Nephron progenitor cell (in vitro differentiated cells): Measurements from ENCODE around the gene TEAD1.

ENCODE experiments used
- DNase-seq: peaks from one replicate; pipeline ENCODE4 v3.0.0; 2021
- H3K27ac Mint-ChIP-seq: 2 replicates; pipeline ENCODE4 v1.8.0; 2021; ENCODE audit warnings: mild to moderate bottlenecking, moderate library complexity, mixed read lengths
- H3K27me3 Mint-ChIP-seq: 2 replicates; pipeline ENCODE4 v1.8.0; 2021; ENCODE audit warnings: mild to moderate bottlenecking, low read depth, mixed read lengths; ENCODE audit not compliant: poor library complexity
- H3K36me3 Mint-ChIP-seq: 2 replicates; pipeline ENCODE4 v1.8.0; 2021; ENCODE audit warnings: low read depth, mixed read lengths
- H3K4me1 Mint-ChIP-seq: 2 replicates; pipeline ENCODE4 v1.8.0; 2021; ENCODE audit warnings: mixed read lengths
- H3K4me3 Mint-ChIP-seq: 2 replicates; pipeline ENCODE4 v1.8.0; 2021; ENCODE audit warnings: mild to moderate bottlenecking, moderate library complexity, mixed read lengths
- H3K9me3 Mint-ChIP-seq: 2 replicates; pipeline ENCODE4 v1.8.0; 2021; ENCODE audit warnings: mild to moderate bottlenecking, moderate library complexity, mixed read lengths
- TF ChIP-seq, protein P1 (sequence below): fragments of 200-600 bp; sonication (generic); IDR thresholded peaks from 2 replicates; pipeline ENCODE4 v1.5.0; 2021; ENCODE audit warnings: antibody characterized with exemption

Gene TEAD1

GRCh38 chr11:12733091-12733490 is 58.9 kb downstream of the TEAD1 start:
- Mint-ChIP-seq H3K9me3 (no peaks in the 10 kb centered on the region), H3K27me3 (peaks cover 3% of the 10 kb centered on the region)
- TF ChIP-seq, protein P1, sequence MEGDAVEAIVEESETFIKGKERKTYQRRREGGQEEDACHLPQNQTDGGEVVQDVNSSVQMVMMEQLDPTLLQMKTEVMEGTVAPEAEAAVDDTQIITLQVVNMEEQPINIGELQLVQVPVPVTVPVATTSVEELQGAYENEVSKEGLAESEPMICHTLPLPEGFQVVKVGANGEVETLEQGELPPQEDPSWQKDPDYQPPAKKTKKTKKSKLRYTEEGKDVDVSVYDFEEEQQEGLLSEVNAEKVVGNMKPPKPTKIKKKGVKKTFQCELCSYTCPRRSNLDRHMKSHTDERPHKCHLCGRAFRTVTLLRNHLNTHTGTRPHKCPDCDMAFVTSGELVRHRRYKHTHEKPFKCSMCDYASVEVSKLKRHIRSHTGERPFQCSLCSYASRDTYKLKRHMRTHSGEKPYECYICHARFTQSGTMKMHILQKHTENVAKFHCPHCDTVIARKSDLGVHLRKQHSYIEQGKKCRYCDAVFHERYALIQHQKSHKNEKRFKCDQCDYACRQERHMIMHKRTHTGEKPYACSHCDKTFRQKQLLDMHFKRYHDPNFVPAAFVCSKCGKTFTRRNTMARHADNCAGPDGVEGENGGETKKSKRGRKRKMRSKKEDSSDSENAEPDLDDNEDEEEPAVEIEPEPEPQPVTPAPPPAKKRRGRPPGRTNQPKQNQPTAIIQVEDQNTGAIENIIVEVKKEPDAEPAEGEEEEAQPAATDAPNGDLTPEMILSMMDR = no peak

GRCh38 chr11:12734625-12735024 is 60.4 kb downstream of the TEAD1 start:
- peaks cover 2% of the 10 kb centered on the region for H3K9me3 Mint-ChIP-seq
- H3K4me3 Mint-ChIP-seq = no peak overlapping the region
- H3K4me1 Mint-ChIP-seq = peaks cover 47% of the 10 kb centered on the region
- H3K27ac Mint-ChIP-seq = peak overlapping the region; percentile 35
- no peak for DNase-seq
- TF ChIP-seq, protein P1 = no peak
- H3K27me3 Mint-ChIP-seq = peaks cover 3% of the 10 kb centered on the region
- H3K36me3 Mint-ChIP-seq = peaks cover 15% of the 10 kb centered on the region

More at GRCh38 chr11:12733091-12733490, 58.9 kb downstream of the TEAD1 start:
- no peak overlapping the region for H3K27ac Mint-ChIP-seq
- H3K4me1 Mint-ChIP-seq = peaks cover 63% of the 10 kb centered on the region
- peaks cover 6% of the 10 kb centered on the region for H3K36me3 Mint-ChIP-seq
- DNase-seq = no peak
- no peak overlapping the region for H3K4me3 Mint-ChIP-seq

GRCh38 chr11:12735262-12735661 is 61.0 kb downstream of the TEAD1 start:
- peaks cover 41% of the 10 kb centered on the region for H3K4me1 Mint-ChIP-seq
- peaks cover 5% of the 10 kb centered on the region for H3K9me3 Mint-ChIP-seq
- H3K27me3 Mint-ChIP-seq = peaks cover 3% of the 10 kb centered on the region
- TF ChIP-seq, protein P1 = no peak
- no peak overlapping the region for H3K4me3 Mint-ChIP-seq
- DNase-seq = no peak
- H3K27ac Mint-ChIP-seq = peak overlapping the region; percentile 35
- H3K36me3 Mint-ChIP-seq = peaks cover 22% of the 10 kb centered on the region

DNA sequence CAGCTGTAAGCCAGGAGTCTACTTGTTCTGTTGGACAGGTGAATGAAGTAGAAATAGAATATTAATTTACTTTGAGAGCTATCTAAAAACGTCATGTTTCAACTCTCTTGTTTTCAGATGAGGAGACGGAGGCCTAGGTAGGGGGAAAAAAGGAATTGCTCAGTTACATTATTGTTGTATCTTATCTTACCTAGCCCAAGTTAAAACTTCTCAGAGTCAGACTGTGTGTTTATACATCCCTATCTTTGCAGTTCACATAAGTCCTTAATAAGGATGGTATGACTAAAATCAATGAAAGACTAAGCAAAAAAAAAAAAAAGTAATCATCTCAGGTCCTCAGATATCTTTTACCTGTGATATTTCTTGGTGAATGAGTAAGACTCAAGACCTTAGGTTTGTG is 62.8 kb downstream of the TEAD1 start:
- peaks cover 35% of the 10 kb centered on the region for H3K4me1 Mint-ChIP-seq
- H3K27ac Mint-ChIP-seq = no peak overlapping the region
- peaks cover 25% of the 10 kb centered on the region for H3K36me3 Mint-ChIP-seq
- no peak for DNase-seq
- no peak overlapping the region for H3K4me3 Mint-ChIP-seq
- TF ChIP-seq, protein P1 = no peak
- H3K9me3 Mint-ChIP-seq = peaks cover 6% of the 10 kb centered on the region
- peaks cover 3% of the 10 kb centered on the region for H3K27me3 Mint-ChIP-seq

DNA sequence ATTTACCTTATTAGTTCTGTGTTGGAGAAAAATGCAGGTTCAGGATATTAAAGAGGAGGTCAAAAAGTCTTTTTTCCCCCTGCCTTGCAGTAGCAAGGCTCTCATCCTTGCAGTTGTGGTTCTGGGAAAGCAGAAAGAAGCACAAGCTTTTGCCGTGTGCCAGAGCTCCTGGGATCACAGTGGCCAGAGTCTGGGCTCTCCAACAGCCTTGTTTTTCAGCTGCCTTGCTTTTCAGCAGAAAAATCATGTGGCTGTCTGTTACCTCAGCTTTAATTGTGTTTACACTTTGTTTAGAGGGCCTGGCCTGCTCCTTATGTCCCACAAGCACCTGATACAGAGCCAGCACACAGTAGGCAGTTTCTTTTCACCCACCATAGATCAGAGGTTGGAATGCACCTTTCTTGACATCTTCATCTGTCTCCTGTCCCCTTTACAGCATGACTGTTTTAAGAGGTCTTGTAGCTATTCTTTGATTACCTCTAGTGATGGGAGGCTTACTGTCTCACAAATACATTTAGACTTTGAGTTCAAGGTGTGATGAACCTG is 67.5 kb downstream of the TEAD1 start:
- Mint-ChIP-seq H3K4me1 (peaks cover 41% of the 10 kb centered on the region), H3K36me3 (peaks cover 25% of the 10 kb centered on the region), H3K27me3 (peaks cover 3% of the 10 kb centered on the region), H3K27ac (no peak overlapping the region), H3K9me3 (peaks cover 6% of the 10 kb centered on the region), H3K4me3 (no peak overlapping the region)
- TF ChIP-seq, protein P1 = no peak
- DNase-seq = no peak

- Mint-ChIP-seq H3K4me1 (peaks cover 63% of the 10 kb centered on the region), H3K4me3 (no peak overlapping the region), H3K9me3 (peaks cover 6% of the 10 kb centered on the region), H3K36me3 (peaks cover 16% of the 10 kb centered on the region), H3K27ac (peak overlapping the region; percentile 76), H3K27me3 (no peaks in the 10 kb centered on the region)
- TF ChIP-seq, protein P1 = no peak
- no peak for DNase-seq
These were observed 69.7 kb downstream of the TEAD1 start for GRCh38 chr11:12743834-12744449.
